GM12878 (cell line): ENCODE measurements around the gene IRF8. TPM values are rescaled to one million over a fixed set of nuclear protein-coding genes. Genes with fewer than 3 reads are reported as not detected.

Experiments
- ATAC-seq: fragments of 200-7000 bp; cut with Tn5 transposase; 3 replicates; pipeline ENCODE4 v1.9.1; 2020; ENCODE audit warnings: mild to moderate bottlenecking, moderate library complexity
- BruUV-seq: library from RNA; stranded (reverse); fragments of 400-500 nt; replicated peaks from 2 replicates; lab custom pipeline; 2021; lab: Mats Ljungman, UMichigan
- CTCF ChIA-PET: fragments of 300-600 bp; sonication (Branson Sonifier 250); formaldehyde crosslinking; extraction: SDS; loops from one replicate; lab custom pipeline; 2021; ENCODE audit warnings: inconsistent platforms; lab: Yijun Ruan, JAX
- POLR2A ChIA-PET: fragments of 350-600 bp; formaldehyde crosslinking; extraction: SDS; loops from one replicate; lab custom pipeline; 2021; ENCODE audit warnings: inconsistent platforms; lab: Charles Lee
- RAD21 ChIA-PET: fragments of 300-600 bp; sonication (Branson Sonifier 250); formaldehyde crosslinking; loops from one replicate; lab custom pipeline; 2023; ENCODE audit warnings: antibody characterized with exemption; ENCODE audit not compliant: unreplicated experiment; lab: Charles Lee
- SMC1A ChIA-PET: fragments of 300-600 bp; sonication (Branson Sonifier 250); formaldehyde crosslinking; loops from one replicate; lab custom pipeline; 2023; ENCODE audit not compliant: unreplicated experiment, uncharacterized antibody; lab: Charles Lee
- DNase-seq: peaks from one replicate; pipeline ENCODE4 v3.0.0-alpha.2; 2011; ENCODE audit warnings: low read depth, low spot score
- FAIRE-seq: peaks from 3 replicates; lab custom pipeline; 2011; peaks lifted over from hg19 to GRCh38; lab: Jason Lieb, UNC
- H2AFZ ChIP-seq: 2 replicates; pipeline ENCODE4 v1.6.0; 2011; ENCODE audit warnings: low read depth, low read length, control low read depth; ENCODE audit not compliant: control insufficient read depth
- H3K27ac ChIP-seq: 2 replicates; pipeline ENCODE4 v1.5.1; 2011; ENCODE audit warnings: control low read depth; ENCODE audit not compliant: control insufficient read depth, insufficient read depth
- H3K27me3 ChIP-seq, 2 experiments: replicated peaks in 1 of 2; 2 replicates each; pipeline versions ENCODE4 v1.6.0 to v1.6.1; 2011; ENCODE audit warnings: low read length in 1 of 2; ENCODE audit not compliant: control insufficient read depth in 2 of 2, insufficient read depth in 2 of 2
- H3K36me3 ChIP-seq, 2 experiments: 2 replicates each; pipeline ENCODE4 v1.5.1; 2011; ENCODE audit warnings: low read length in 1 of 2; ENCODE audit not compliant: control insufficient read depth in 2 of 2, insufficient read depth in 2 of 2
- H3K4me1 ChIP-seq: 2 replicates; pipeline ENCODE4 v1.6.1; 2011; ENCODE audit warnings: mild to moderate bottlenecking, low read length, moderate library complexity, mixed read lengths; ENCODE audit not compliant: control insufficient read depth, insufficient read depth
- H3K4me2 ChIP-seq: 2 replicates; pipeline ENCODE4 v1.6.0; 2011; ENCODE audit warnings: control low read depth; ENCODE audit not compliant: control insufficient read depth, insufficient read depth
- H3K4me3 ChIP-seq: fragments of 200-600 bp; sonication (generic); 2 replicates; pipeline ENCODE4 v1.5.1; 2016
- H3K79me2 ChIP-seq: 2 replicates; pipeline ENCODE4 v1.6.0; 2011; ENCODE audit warnings: low read length; ENCODE audit not compliant: control insufficient read depth, insufficient read depth
- H3K9ac ChIP-seq: 2 replicates; pipeline ENCODE4 v1.8.0; 2011; ENCODE audit warnings: low read length, control low read depth, mixed read lengths; ENCODE audit not compliant: control insufficient read depth, insufficient read depth
- H3K9me3 ChIP-seq: replicated peaks from 3 replicates; pipeline ENCODE4 v1.5.1; 2011; ENCODE audit warnings: mild to moderate bottlenecking, low read length; ENCODE audit not compliant: control insufficient read depth, insufficient read depth
- H4K20me1 ChIP-seq: 2 replicates; pipeline ENCODE4 v1.6.0; 2011; ENCODE audit not compliant: control insufficient read depth, insufficient read depth
- ATF7 ChIP-seq: fragments of 450-650 bp; IDR thresholded peaks from 2 replicates; pipeline ENCODE4 v1.6.1; 2016; ENCODE audit warnings: low read depth, mild to moderate bottlenecking
- BACH1 ChIP-seq: fragments of 450-650 bp; IDR thresholded peaks from 2 replicates; pipeline ENCODE4 v1.6.1; 2017; ENCODE audit warnings: mild to moderate bottlenecking, borderline replicate concordance
- CEBPZ ChIP-seq: fragments of 150-350 bp; IDR thresholded peaks from 2 replicates; pipeline ENCODE4 v1.6.1; 2016; ENCODE audit warnings: low read depth, low read length
- CREM ChIP-seq: IDR thresholded peaks from 2 replicates; pipeline ENCODE4 v1.6.1; 2014; ENCODE audit warnings: antibody characterized with exemption, low read depth
- EGR1 ChIP-seq, 2 experiments: IDR thresholded peaks; 1 replicate in 1 of 2; 2 replicates in 1 of 2; pipeline ENCODE4 v1.6.1; 2011 to 2012; ENCODE audit warnings: low read depth in 2 of 2, low read length in 2 of 2, borderline replicate concordance in 1 of 2, mild to moderate bottlenecking in 1 of 2, moderate library complexity in 1 of 2
- FOXK2 ChIP-seq: fragments of 450-650 bp; IDR thresholded peaks from 2 replicates; pipeline ENCODE4 v1.6.1; 2017; ENCODE audit warnings: mild to moderate bottlenecking, moderate library complexity
- GABPA ChIP-seq: IDR thresholded peaks from 2 replicates; pipeline ENCODE4 v1.6.1; 2014; ENCODE audit warnings: antibody characterized with exemption, low read depth, mild to moderate bottlenecking, inconsistent platforms
- IRF3 ChIP-seq: fragments of 450-650 bp; IDR thresholded peaks from 2 replicates; pipeline ENCODE4 v1.6.1; 2014; ENCODE audit warnings: mild to moderate bottlenecking
- MEF2A ChIP-seq: IDR thresholded peaks from 2 replicates; pipeline ENCODE4 v1.6.1; 2011; ENCODE audit warnings: low read depth, mild to moderate bottlenecking, low read length, moderate library complexity; ENCODE audit not compliant: insufficient read depth
- MXI1 ChIP-seq: fragments of 150-350 bp; IDR thresholded peaks from 2 replicates; pipeline ENCODE4 v1.6.1; 2011; ENCODE audit warnings: low read depth, mild to moderate bottlenecking, inconsistent platforms, low read length, improper control_type of control experiment
- RAD51 ChIP-seq: fragments of 450-650 bp; IDR thresholded peaks from 2 replicates; pipeline ENCODE4 v1.6.1; 2016; ENCODE audit warnings: moderate library complexity, mild to moderate bottlenecking, inconsistent platforms
- RFX5 ChIP-seq: IDR thresholded peaks from 2 replicates; pipeline ENCODE4 v1.6.1; 2011; ENCODE audit warnings: low read depth, low read length, improper control_type of control experiment
- SIX5 ChIP-seq: IDR thresholded peaks from 2 replicates; pipeline ENCODE4 v1.6.1; 2011; ENCODE audit warnings: mild to moderate bottlenecking, low read depth, low read length, moderate library complexity; ENCODE audit not compliant: severe bottlenecking
- SUPT20H ChIP-seq: IDR thresholded peaks from 2 replicates; pipeline ENCODE4 v1.6.1; 2011; ENCODE audit warnings: low read depth, mild to moderate bottlenecking, low read length, moderate library complexity, borderline replicate concordance; ENCODE audit not compliant: control insufficient read depth
- SUZ12 ChIP-seq: fragments of 200-600 bp; sonication (generic); IDR thresholded peaks from one replicate; pipeline ENCODE4 v1.6.1; 2018; ENCODE audit warnings: antibody characterized with exemption, mild to moderate bottlenecking; ENCODE audit not compliant: unreplicated experiment
- WRNIP1 ChIP-seq: IDR thresholded peaks from 2 replicates; pipeline ENCODE4 v1.6.1; 2011; ENCODE audit warnings: low read depth, low read length, improper control_type of control experiment, borderline replicate concordance
- ZNF622 ChIP-seq: fragments of 450-650 bp; IDR thresholded peaks from 2 replicates; pipeline ENCODE4 v1.6.1; 2017; ENCODE audit warnings: mild to moderate bottlenecking, inconsistent platforms
- WGBS: methylation state at CpG from one replicate; pipeline ENCODE4 v1.1.6; 2016; ENCODE audit warnings: low lambda C conversion rate; ENCODE audit not compliant: insufficient replicate concordance, insufficient coverage; ENCODE audit errors: missing lambda C conversion rate; 5-methylcytosine and 5-hydroxymethylcytosine counted together
- in situ Hi-C: fragments of 300-500 bp; cut with MboI; formaldehyde crosslinking; loops from 9 replicates; pipeline ENCODE4 v1.14.3; 2018; ENCODE audit warnings: mixed read lengths
- intact Hi-C: fragments of 100-400 bp; cut with micrococcal nuclease; formaldehyde crosslinking; loops from one replicate; pipeline ENCODE4 v1.14.2; 2022; ENCODE audit not compliant: unreplicated experiment
- polyA plus RNA-seq, 11 experiments: library from polyadenylated mRNA; depleted of rRNA in 4 of 11; unstranded in 6 of 11; stranded (reverse) in 5 of 11; fragments of >200 nt; fragmentation: Nextera tagmentation in 4 of 11; fragmentation: Illumina TruSeq in 1 of 11; extraction: Ambion mirVana in 4 of 11; extraction: Trizol in 1 of 11; gene quantifications; 1 replicate in 1 of 11; 2 replicates in 10 of 11; pipeline versions ENCODE4 v1.2.1 to v1.2.3, GENCODE V29; 2011 to 2016; ENCODE audit warnings: inconsistent platforms in 2 of 11, missing spikeins in 2 of 11, low read depth in 1 of 11
- total RNA-seq, 4 experiments: library from RNA; depleted of rRNA in 3 of 4; stranded (reverse); fragments of >200 nt in 3 of 4; fragmentation: Illumina TruSeq in 1 of 4; extraction: Trizol in 1 of 4; gene quantifications; 2 replicates each; pipeline versions ENCODE4 v1.2.1 to v1.2.3, GENCODE V29; 2013 to 2021

The IRF8 gene
- total and polyA plus RNA-seq, 10 of the 15 experiments (the other 5 are each of a cell fraction or from before 2014, with no cell fraction given) = 17.1 to 237 (median 172) TPM

GRCh38 chr16:85934210-85934609 is 35.2 kb downstream of the IRF8 start:
- FAIRE-seq (no peak), DNase-seq (no peak), ATAC-seq (no peak)
- 92% methylated on average over 9 of the region's 9 CpGs for WGBS
- CTCF ChIA-PET = interaction anchor here (0.9 to 3.1 kb wide), 4 partner anchors 26 to 113 kb away, joined by 7 to 14 read pairs (median 10); no protein-coding TSS in a partner anchor
- Histone ChIP-seq H3K4me3 (no peak overlapping the region), H4K20me1 (no peaks in the 10 kb centered on the region), H2AFZ (no peak overlapping the region), H3K27ac (no peak overlapping the region), H3K27me3 (no peaks in the 10 kb centered on the region), H3K9ac (no peak overlapping the region), H3K79me2 (no peaks in the 10 kb centered on the region; the same call in 1 of the 2 replicates), H3K4me2 (no peak overlapping the region), H3K4me1 (peaks cover 54% of the 10 kb centered on the region), H3K9me3 (no peaks in the 10 kb centered on the region), H3K36me3 (no peaks in the 10 kb centered on the region)
- BruUV-seq = no TSS peak
- TF ChIP-seq ZNF622 = no peak
- TF ChIP-seq CREM = no peak
- TF ChIP-seq IRF3 = no peak
- no peak for TF ChIP-seq EGR1 (IDR thresholded peaks at IDR 0.05; ENCODE audit: borderline replicate concordance in 1 of 2, low read depth in 2 of 2, low read length in 2 of 2)
- TF ChIP-seq RFX5 = no peak
- TF ChIP-seq WRNIP1 = no peak
- no peak for TF ChIP-seq SIX5
- no peak for TF ChIP-seq BACH1
- TF ChIP-seq CEBPZ = no peak
- no peak for TF ChIP-seq GABPA
- TF ChIP-seq RAD51 = no peak
- no peak for TF ChIP-seq FOXK2
- TF ChIP-seq SUPT20H = no peak
- TF ChIP-seq MEF2A = no peak
- TF ChIP-seq SUZ12 = no peak
- TF ChIP-seq MXI1 = no peak
- TF ChIP-seq ATF7 = no peak
- POLR2A ChIA-PET = interaction anchor here (1.2 to 1.4 kb wide), 5 partner anchors 26 to 61 kb away, joined by 3 to 5 read pairs (median 4); no protein-coding TSS in a partner anchor
- intact Hi-C loops = no loop called here
- SMC1A ChIA-PET = interaction anchor here (0.8 to 4.6 kb wide), 11 partner anchors 10 to 113 kb away, joined by 3 to 45 read pairs (median 3); no protein-coding TSS in a partner anchor
- in situ Hi-C loops = no loop called here
- RAD21 ChIA-PET = interaction anchor here (1.1 to 3.0 kb wide), 7 partner anchors 12 to 115 kb away, joined by 4 to 45 read pairs (median 7); partner anchors contain the start of gene IRF8
